GM23248 (cell line): ENCODE measurements around the gene PLA2G2F. TPM values are rescaled to one million over a fixed set of nuclear protein-coding genes. Genes with fewer than 3 reads are reported as not detected.

Experiments used
- DNase-seq: peaks from one replicate; pipeline ENCODE4 v3.0.0-alpha.2; 2015
- H2AFZ ChIP-seq: fragments of 200-600 bp; sonication (generic); 2 replicates; pipeline ENCODE4 v1.6.1; 2016; ENCODE audit warnings: antibody characterized with exemption
- H3F3A ChIP-seq: fragments of 200-600 bp; sonication (generic); 2 replicates; pipeline ENCODE4 v1.6.1; 2016; ENCODE audit warnings: mild to moderate bottlenecking, antibody characterized with exemption, mixed run types; ENCODE audit not compliant: insufficient read depth
- H3K27ac ChIP-seq: fragments of 200-600 bp; sonication (generic); 2 replicates; pipeline ENCODE4 v1.5.1; 2016; ENCODE audit warnings: mild to moderate bottlenecking
- H3K27me3 ChIP-seq: fragments of 200-600 bp; sonication (generic); replicated peaks from 2 replicates; pipeline ENCODE4 v1.6.1; 2016; ENCODE audit warnings: mild to moderate bottlenecking; ENCODE audit not compliant: insufficient read depth
- H3K36me3 ChIP-seq: fragments of 200-600 bp; sonication (generic); 2 replicates; pipeline ENCODE4 v1.6.1; 2016; ENCODE audit warnings: low read depth, mild to moderate bottlenecking
- H3K4me1 ChIP-seq: fragments of 200-600 bp; sonication (generic); 2 replicates; pipeline ENCODE4 v1.6.1; 2016; ENCODE audit warnings: mild to moderate bottlenecking; ENCODE audit not compliant: insufficient read depth
- H3K4me2 ChIP-seq: fragments of 200-600 bp; sonication (generic); one replicate; pipeline ENCODE4 v1.6.1; 2016; ENCODE audit warnings: mild to moderate bottlenecking; ENCODE audit not compliant: unreplicated experiment
- H3K4me3 ChIP-seq: fragments of 200-600 bp; sonication (generic); 2 replicates; pipeline ENCODE4 v1.5.1; 2016; ENCODE audit warnings: mild to moderate bottlenecking
- H3K79me2 ChIP-seq: fragments of 200-600 bp; sonication (generic); 2 replicates; pipeline ENCODE4 v1.6.1; 2016; ENCODE audit warnings: mild to moderate bottlenecking; ENCODE audit not compliant: insufficient read depth
- H3K9ac ChIP-seq: fragments of 200-600 bp; sonication (generic); 2 replicates; pipeline ENCODE4 v1.6.1; 2016; ENCODE audit warnings: mild to moderate bottlenecking
- H3K9me2 ChIP-seq: fragments of 200-600 bp; sonication (generic); 2 replicates; pipeline ENCODE4 v1.6.1; 2016; ENCODE audit warnings: mixed run types, mild to moderate bottlenecking, moderate library complexity; ENCODE audit not compliant: insufficient read depth
- H3K9me3 ChIP-seq: fragments of 200-600 bp; sonication (generic); one replicate; pipeline ENCODE4 v1.6.1; 2017; ENCODE audit warnings: low read depth
- H4K20me1 ChIP-seq: fragments of 200-600 bp; sonication (generic); 2 replicates; pipeline ENCODE4 v1.6.0; 2016; ENCODE audit not compliant: insufficient read depth
- EZH2 ChIP-seq: fragments of 200-600 bp; sonication (generic); IDR thresholded peaks from 2 replicates; pipeline ENCODE4 v1.6.1; 2018; ENCODE audit warnings: antibody characterized with exemption, mild to moderate bottlenecking; ENCODE audit not compliant: insufficient read depth, poor library complexity, severe bottlenecking
- EZH2phosphoT487 ChIP-seq: fragments of 200-600 bp; sonication (generic); IDR thresholded peaks from 2 replicates; pipeline ENCODE4 v1.6.1; 2018; ENCODE audit warnings: antibody characterized with exemption, moderate library complexity, mild to moderate bottlenecking, low read depth; ENCODE audit not compliant: insufficient read depth
- WGBS, 2 experiments: methylation state at CpG; one replicate each; pipeline ENCODE4 v1.1.6; 2015 to 2017; ENCODE audit warnings: low lambda C conversion rate in 2 of 2, low coverage in 1 of 2; ENCODE audit errors: missing lambda C conversion rate in 2 of 2; 5-methylcytosine and 5-hydroxymethylcytosine counted together
- in situ Hi-C: fragments of 300-500 bp; cut with MboI; formaldehyde crosslinking; loops from 2 replicates; pipeline ENCODE4 v1.15.0; 2020
- polyA plus RNA-seq: library from polyadenylated mRNA; unstranded; fragments of >200 nt; fragmentation: Nextera tagmentation; extraction: Ambion mirVana; gene quantifications from 2 replicates; pipeline ENCODE4 v1.2.1, GENCODE V29; 2016
- total RNA-seq: library from RNA; depleted of rRNA; stranded (reverse); fragments of >200 nt; shearing (Covaris generic); gene quantifications from 2 replicates; pipeline ENCODE4 v1.2.3, GENCODE V29; 2014

Gene PLA2G2F
- total and polyA plus RNA-seq, 2 experiments from 2014 or later, result not detected

- no peak overlapping the region for H3K9ac ChIP-seq
- H3K27ac ChIP-seq, result no peak overlapping the region
- H3K4me2 ChIP-seq, result no peak overlapping the region
- TF ChIP-seq EZH2phosphoT487 (no peak), EZH2 (no peak)
- no peak overlapping the region for H2AFZ ChIP-seq
- in situ Hi-C loops, result no loop called here
- H3K27me3 ChIP-seq, result no peaks in the 10 kb centered on the region; the same call in 1 of the 2 replicates
- H3F3A ChIP-seq, result no peaks in the 10 kb centered on the region
- no peaks in the 10 kb centered on the region for H3K36me3 ChIP-seq
- H3K9me3 ChIP-seq, result no peaks in the 10 kb centered on the region
- H3K4me1 ChIP-seq, result no peaks in the 10 kb centered on the region
- no peak overlapping the region for H3K4me3 ChIP-seq
- no peaks in the 10 kb centered on the region for H4K20me1 ChIP-seq
- H3K79me2 ChIP-seq, result no peaks in the 10 kb centered on the region
- no peak for DNase-seq
- no peaks in the 10 kb centered on the region for H3K9me2 ChIP-seq
- WGBS, 2 experiments, result 65 to 76% methylated on average over 7 of the region's 7 CpGs
Observed at GRCh38 chr1:20141466-20141865, 2.3 kb downstream of the PLA2G2F start.

- no peaks in the 10 kb centered on the region for H3K4me1 ChIP-seq
- no peaks in the 10 kb centered on the region for H4K20me1 ChIP-seq
- no peak overlapping the region for H3K4me2 ChIP-seq
- no peaks in the 10 kb centered on the region; the same call in 1 of the 2 replicates for H3K27me3 ChIP-seq
- TF ChIP-seq EZH2phosphoT487, result no peak
- no peak for TF ChIP-seq EZH2
- DNase-seq, result no peak
- no peaks in the 10 kb centered on the region for H3K9me3 ChIP-seq
- no peaks in the 10 kb centered on the region for H3K9me2 ChIP-seq
- no peaks in the 10 kb centered on the region for H3K79me2 ChIP-seq
- H3K27ac ChIP-seq, result no peak overlapping the region
- H3K36me3 ChIP-seq, result no peaks in the 10 kb centered on the region
- H2AFZ ChIP-seq, result no peak overlapping the region
- no peak overlapping the region for H3K9ac ChIP-seq
- H3F3A ChIP-seq, result no peaks in the 10 kb centered on the region
- H3K4me3 ChIP-seq, result no peak overlapping the region
- in situ Hi-C loops, result no loop called here
- 74 to 78% methylated on average over 13 of the region's 13 CpGs for WGBS, 2 experiments
Observed at GRCh38 chr1:20142001-20142710, 3.0 kb downstream of the PLA2G2F start.

GRCh38 chr1:20143318-20143717 lies 4.2 kb downstream of the PLA2G2F start:
- in situ Hi-C loops, result no loop called here
- Histone ChIP-seq H3K9ac (no peak overlapping the region), H2AFZ (no peak overlapping the region), H3K79me2 (no peaks in the 10 kb centered on the region), H3K4me1 (no peaks in the 10 kb centered on the region), H3K36me3 (no peaks in the 10 kb centered on the region), H3K4me2 (no peak overlapping the region), H3K9me3 (no peaks in the 10 kb centered on the region), H3K9me2 (no peaks in the 10 kb centered on the region), H3K27me3 (no peaks in the 10 kb centered on the region; the same call in 1 of the 2 replicates), H3K27ac (no peak overlapping the region), H3K4me3 (no peak overlapping the region), H3F3A (no peaks in the 10 kb centered on the region), H4K20me1 (no peaks in the 10 kb centered on the region)
- no peak for DNase-seq
- WGBS, 2 experiments, result 88 to 90% methylated on average over 8 of the region's 8 CpGs
- TF ChIP-seq EZH2phosphoT487, result no peak
- TF ChIP-seq EZH2, result no peak

- TF ChIP-seq EZH2phosphoT487, result no peak
- TF ChIP-seq EZH2, result no peak
- no peak overlapping the region for H3K4me3 ChIP-seq
- H3K9me3 ChIP-seq, result no peaks in the 10 kb centered on the region
- no peak overlapping the region for H3K9ac ChIP-seq
- in situ Hi-C loops, result no loop called here
- no peak overlapping the region for H3K27ac ChIP-seq
- DNase-seq, result no peak
- WGBS, 2 experiments, result 65 to 69% methylated on average over 13 of the region's 13 CpGs
- H2AFZ ChIP-seq, result no peak overlapping the region
- H3K36me3 ChIP-seq, result no peaks in the 10 kb centered on the region
- no peaks in the 10 kb centered on the region for H3K79me2 ChIP-seq
- H4K20me1 ChIP-seq, result no peaks in the 10 kb centered on the region
- no peaks in the 10 kb centered on the region for H3K9me2 ChIP-seq
- no peaks in the 10 kb centered on the region for H3F3A ChIP-seq
- H3K4me2 ChIP-seq, result no peak overlapping the region
- no peaks in the 10 kb centered on the region for H3K4me1 ChIP-seq
- no peaks in the 10 kb centered on the region; the same call in 1 of the 2 replicates for H3K27me3 ChIP-seq
Observed at GRCh38 chr1:20143734-20144565, 4.8 kb downstream of the PLA2G2F start.
